Neural progenitor cell (in vitro differentiated cells): ENCODE data around the gene CDCA8. TPM values are rescaled to one million over a fixed set of nuclear protein-coding genes. Genes with fewer than 3 reads are reported as not detected.

ENCODE experiments used
- DNase-seq: peaks from one replicate; pipeline ENCODE4 v3.0.0-alpha.2; 2016; ENCODE audit warnings: low spot score
- H2AFZ ChIP-seq: fragments of 200-600 bp; sonication (generic); replicated peaks from 2 replicates; pipeline ENCODE4 v1.6.1; 2016; ENCODE audit warnings: antibody characterized with exemption
- H3F3A ChIP-seq: fragments of 200-600 bp; sonication (generic); 2 replicates; pipeline ENCODE4 v1.6.1; 2016; ENCODE audit warnings: antibody characterized with exemption, low read depth
- H3K27ac ChIP-seq: fragments of 200-600 bp; sonication (generic); 2 replicates; pipeline ENCODE4 v1.5.1; 2016; ENCODE audit warnings: mild to moderate bottlenecking
- H3K27me3 ChIP-seq: fragments of 200-600 bp; sonication (generic); 2 replicates; pipeline ENCODE4 v1.6.1; 2016; ENCODE audit warnings: mild to moderate bottlenecking, moderate library complexity
- H3K36me3 ChIP-seq: fragments of 200-600 bp; sonication (generic); 2 replicates; pipeline ENCODE4 v1.5.1; 2016
- H3K4me1 ChIP-seq: fragments of 200-600 bp; sonication (generic); 2 replicates; pipeline ENCODE4 v1.6.1; 2016; ENCODE audit warnings: mixed run types
- H3K4me2 ChIP-seq: fragments of 200-600 bp; sonication (generic); 2 replicates; pipeline ENCODE4 v1.6.1; 2016
- H3K4me3 ChIP-seq: fragments of 200-600 bp; sonication (generic); 2 replicates; pipeline ENCODE4 v1.5.1; 2016
- H3K79me2 ChIP-seq: fragments of 200-600 bp; sonication (generic); 2 replicates; pipeline ENCODE4 v1.6.1; 2016; ENCODE audit warnings: low read depth
- H3K9ac ChIP-seq: fragments of 200-600 bp; sonication (generic); 2 replicates; pipeline ENCODE4 v1.6.1; 2016
- H3K9me3 ChIP-seq: fragments of 200-600 bp; sonication (generic); 2 replicates; pipeline ENCODE4 v1.5.1; 2016; ENCODE audit warnings: low read depth
- H4K20me1 ChIP-seq: fragments of 200-600 bp; sonication (generic); 2 replicates; pipeline ENCODE4 v1.6.1; 2016; ENCODE audit warnings: low read depth
- H3K27ac Mint-ChIP-seq: 3 replicates; pipeline ENCODE4 v1.8.0; 2021; ENCODE audit warnings: mixed read lengths
- H3K27me3 Mint-ChIP-seq: 2 replicates; pipeline ENCODE4 v1.8.0; 2022; ENCODE audit warnings: low read depth, mild to moderate bottlenecking, inconsistent platforms, moderate library complexity, mixed read lengths; ENCODE audit not compliant: insufficient read depth
- H3K36me3 Mint-ChIP-seq: 3 replicates; pipeline ENCODE4 v1.8.0; 2021; ENCODE audit warnings: mixed read lengths
- H3K4me1 Mint-ChIP-seq: 3 replicates; pipeline ENCODE4 v1.8.0; 2021; ENCODE audit warnings: mixed read lengths
- H3K4me3 Mint-ChIP-seq: 3 replicates; pipeline ENCODE4 v1.8.0; 2021; ENCODE audit warnings: mild to moderate bottlenecking, moderate library complexity, mixed read lengths
- H3K9me3 Mint-ChIP-seq: 3 replicates; pipeline ENCODE4 v1.8.0; 2020; ENCODE audit warnings: mixed read lengths
- EZH2 ChIP-seq: fragments of 200-600 bp; sonication (generic); IDR thresholded peaks from 2 replicates; pipeline ENCODE4 v1.6.1; 2017; ENCODE audit warnings: antibody characterized with exemption, mild to moderate bottlenecking, moderate library complexity
- EZH2phosphoT487 ChIP-seq: fragments of 200-600 bp; sonication (generic); IDR thresholded peaks from 2 replicates; pipeline ENCODE4 v1.6.1; 2017; ENCODE audit warnings: antibody characterized with exemption
- total RNA-seq: library from RNA; depleted of rRNA; stranded (reverse); fragments of >200 nt; gene quantifications from 2 replicates; pipeline ENCODE4 v1.2.3, GENCODE V29; 2015; ENCODE audit warnings: low replicate concordance
- TF ChIP-seq, protein P1 (sequence below): fragments of 200-600 bp; sonication (generic); IDR thresholded peaks from 2 replicates; pipeline ENCODE4 v1.5.1; 2017; ENCODE audit warnings: antibody characterized with exemption, mild to moderate bottlenecking

The CDCA8 gene
- total RNA-seq, 1 donor from 2014 or later, result 49.3 TPM

DNA sequence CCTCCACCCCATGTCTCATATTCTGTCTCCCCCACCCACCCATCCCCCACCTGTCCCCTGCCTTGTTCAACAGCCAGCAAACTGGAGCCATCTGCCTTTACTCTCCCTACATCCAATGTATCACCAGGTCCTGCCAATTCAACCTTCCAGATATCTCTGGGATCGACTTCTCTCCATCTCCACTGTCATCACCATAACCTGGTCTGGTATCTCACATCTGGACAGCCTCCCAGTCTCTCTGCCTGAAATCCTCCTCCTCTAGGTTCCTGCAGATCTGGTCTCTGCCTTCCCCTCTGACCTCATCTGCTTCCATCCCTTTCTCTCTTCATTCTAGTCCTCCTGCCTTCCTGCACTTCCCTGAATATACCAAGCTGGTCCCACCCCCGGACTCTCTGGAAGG, 22.2 kb upstream of the CDCA8 start:
- Histone ChIP-seq H3K4me3 (no peak overlapping the region), H3F3A (no peaks in the 10 kb centered on the region), H4K20me1 (no peaks in the 10 kb centered on the region), H3K79me2 (no peaks in the 10 kb centered on the region), H3K9me3 (no peaks in the 10 kb centered on the region), H3K27ac (no peak overlapping the region), H3K4me2 (no peak overlapping the region), H3K9ac (no peak overlapping the region), H3K27me3 (peaks cover 54% of the 10 kb centered on the region), H3K4me1 (peaks cover 8% of the 10 kb centered on the region), H2AFZ (no peak overlapping the region), H3K36me3 (no peaks in the 10 kb centered on the region)
- Mint-ChIP-seq H3K27me3 (peaks cover 2% of the 10 kb centered on the region), H3K36me3 (no peaks in the 10 kb centered on the region), H3K27ac (no peak overlapping the region), H3K4me3 (no peak overlapping the region), H3K9me3 (no peaks in the 10 kb centered on the region), H3K4me1 (peaks cover 27% of the 10 kb centered on the region)
- TF ChIP-seq EZH2 (no peak), EZH2phosphoT487 (no peak)
- TF ChIP-seq, protein P1, sequence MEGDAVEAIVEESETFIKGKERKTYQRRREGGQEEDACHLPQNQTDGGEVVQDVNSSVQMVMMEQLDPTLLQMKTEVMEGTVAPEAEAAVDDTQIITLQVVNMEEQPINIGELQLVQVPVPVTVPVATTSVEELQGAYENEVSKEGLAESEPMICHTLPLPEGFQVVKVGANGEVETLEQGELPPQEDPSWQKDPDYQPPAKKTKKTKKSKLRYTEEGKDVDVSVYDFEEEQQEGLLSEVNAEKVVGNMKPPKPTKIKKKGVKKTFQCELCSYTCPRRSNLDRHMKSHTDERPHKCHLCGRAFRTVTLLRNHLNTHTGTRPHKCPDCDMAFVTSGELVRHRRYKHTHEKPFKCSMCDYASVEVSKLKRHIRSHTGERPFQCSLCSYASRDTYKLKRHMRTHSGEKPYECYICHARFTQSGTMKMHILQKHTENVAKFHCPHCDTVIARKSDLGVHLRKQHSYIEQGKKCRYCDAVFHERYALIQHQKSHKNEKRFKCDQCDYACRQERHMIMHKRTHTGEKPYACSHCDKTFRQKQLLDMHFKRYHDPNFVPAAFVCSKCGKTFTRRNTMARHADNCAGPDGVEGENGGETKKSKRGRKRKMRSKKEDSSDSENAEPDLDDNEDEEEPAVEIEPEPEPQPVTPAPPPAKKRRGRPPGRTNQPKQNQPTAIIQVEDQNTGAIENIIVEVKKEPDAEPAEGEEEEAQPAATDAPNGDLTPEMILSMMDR, result no peak
- DNase-seq, result no peak

DNA sequence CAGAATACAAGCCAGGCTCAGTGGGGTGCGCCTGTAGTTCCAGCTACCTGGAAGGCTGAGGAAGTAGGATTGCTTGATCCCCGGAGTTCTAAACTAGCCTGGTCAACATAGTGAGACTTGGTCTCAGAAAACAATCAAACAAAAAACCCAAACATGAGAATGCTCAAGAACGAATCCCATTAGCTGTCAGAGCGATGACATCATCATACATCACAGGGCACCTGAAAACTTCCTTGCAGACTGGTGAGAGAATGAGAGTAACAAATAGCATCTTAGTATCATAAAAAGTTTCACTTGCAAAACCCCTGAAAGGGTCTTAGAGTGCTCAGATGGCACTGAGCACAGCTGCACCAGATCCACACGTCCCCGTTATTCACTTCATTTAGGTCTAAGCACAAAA, 21.1 kb upstream of the CDCA8 start:
- Mint-ChIP-seq H3K9me3 (no peaks in the 10 kb centered on the region), H3K4me1 (peaks cover 29% of the 10 kb centered on the region), H3K4me3 (no peak overlapping the region), H3K36me3 (no peaks in the 10 kb centered on the region), H3K27ac (no peak overlapping the region), H3K27me3 (peaks cover 2% of the 10 kb centered on the region)
- Histone ChIP-seq H4K20me1 (no peaks in the 10 kb centered on the region), H3K36me3 (no peaks in the 10 kb centered on the region), H3K9me3 (no peaks in the 10 kb centered on the region), H3K9ac (no peak overlapping the region), H3K27ac (no peak overlapping the region), H3K4me2 (no peak overlapping the region), H3F3A (no peaks in the 10 kb centered on the region), H3K27me3 (peaks cover 54% of the 10 kb centered on the region), H3K4me3 (no peak overlapping the region), H3K4me1 (peaks cover 8% of the 10 kb centered on the region), H2AFZ (no peak overlapping the region), H3K79me2 (no peaks in the 10 kb centered on the region)
- DNase-seq, result no peak
- TF ChIP-seq EZH2phosphoT487, result no peak
- no peak for TF ChIP-seq EZH2
- TF ChIP-seq, protein P1, result no peak

DNA sequence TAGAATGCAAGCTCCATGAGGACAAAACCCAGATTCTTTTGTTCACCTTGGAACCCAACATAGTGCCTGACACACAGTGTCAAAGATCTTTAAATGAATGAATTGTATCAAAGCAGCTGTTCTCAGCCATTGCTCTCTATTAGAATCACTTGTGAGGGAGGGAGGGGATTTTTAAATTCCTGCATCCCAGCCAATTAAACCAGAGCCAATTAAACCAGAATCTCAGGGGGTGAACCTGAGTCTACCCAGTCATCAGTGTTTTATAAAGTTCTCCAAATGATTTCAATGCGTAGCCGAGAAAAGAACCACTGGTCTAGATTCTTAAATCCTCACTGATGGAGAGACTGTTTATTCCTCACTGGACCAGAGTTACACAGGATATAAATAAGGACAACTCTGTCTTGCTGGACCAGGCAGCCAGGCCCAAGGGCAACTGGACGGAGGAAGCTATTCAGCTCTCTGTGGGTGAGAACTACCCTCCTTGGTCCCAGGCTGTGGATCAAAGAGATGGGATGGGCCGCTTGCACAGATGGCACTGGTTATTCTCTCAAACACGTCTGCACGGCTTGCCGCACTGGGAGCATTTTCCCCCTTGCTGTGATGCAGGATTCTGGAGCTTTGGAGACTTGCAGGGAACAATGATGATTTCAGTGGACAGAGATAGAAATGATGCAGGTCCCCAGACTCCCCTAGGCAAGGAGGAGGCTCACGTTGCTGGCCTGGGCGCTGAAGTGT, 20.0 kb upstream of the CDCA8 start:
- no peak overlapping the region for H3K4me3 ChIP-seq
- H3K4me2 ChIP-seq, result no peak overlapping the region
- TF ChIP-seq, protein P1, result no peak
- TF ChIP-seq EZH2, result no peak
- TF ChIP-seq EZH2phosphoT487, result no peak
- H3F3A ChIP-seq, result no peaks in the 10 kb centered on the region
- no peaks in the 10 kb centered on the region for H3K36me3 Mint-ChIP-seq
- DNase-seq, result no peak
- H3K36me3 ChIP-seq, result no peaks in the 10 kb centered on the region
- H3K9me3 Mint-ChIP-seq, result no peaks in the 10 kb centered on the region
- no peak overlapping the region for H3K27ac Mint-ChIP-seq
- H3K9me3 ChIP-seq, result no peaks in the 10 kb centered on the region
- peaks cover 54% of the 10 kb centered on the region for H3K27me3 ChIP-seq
- peaks cover 32% of the 10 kb centered on the region for H3K4me1 Mint-ChIP-seq
- H2AFZ ChIP-seq, result no peak overlapping the region
- H3K79me2 ChIP-seq, result no peaks in the 10 kb centered on the region
- H3K27ac ChIP-seq, result no peak overlapping the region
- H3K4me3 Mint-ChIP-seq, result peak overlapping the region; percentile 52
- H3K27me3 Mint-ChIP-seq, result peaks cover 2% of the 10 kb centered on the region
- H3K4me1 ChIP-seq, result peaks cover 2% of the 10 kb centered on the region
- H4K20me1 ChIP-seq, result no peaks in the 10 kb centered on the region
- H3K9ac ChIP-seq, result no peak overlapping the region
